ENCODE data around the gene SPATA3. TPM values are rescaled to one million over a fixed set of nuclear protein-coding genes. Genes with fewer than 3 reads are reported as not detected.
A peak's percentile ranks its signal among the peaks of the same experiment; 100 is the strongest.

SPATA3 gene
- total RNA-seq, 2 donors from 2014 or later, result not detected

DNA sequence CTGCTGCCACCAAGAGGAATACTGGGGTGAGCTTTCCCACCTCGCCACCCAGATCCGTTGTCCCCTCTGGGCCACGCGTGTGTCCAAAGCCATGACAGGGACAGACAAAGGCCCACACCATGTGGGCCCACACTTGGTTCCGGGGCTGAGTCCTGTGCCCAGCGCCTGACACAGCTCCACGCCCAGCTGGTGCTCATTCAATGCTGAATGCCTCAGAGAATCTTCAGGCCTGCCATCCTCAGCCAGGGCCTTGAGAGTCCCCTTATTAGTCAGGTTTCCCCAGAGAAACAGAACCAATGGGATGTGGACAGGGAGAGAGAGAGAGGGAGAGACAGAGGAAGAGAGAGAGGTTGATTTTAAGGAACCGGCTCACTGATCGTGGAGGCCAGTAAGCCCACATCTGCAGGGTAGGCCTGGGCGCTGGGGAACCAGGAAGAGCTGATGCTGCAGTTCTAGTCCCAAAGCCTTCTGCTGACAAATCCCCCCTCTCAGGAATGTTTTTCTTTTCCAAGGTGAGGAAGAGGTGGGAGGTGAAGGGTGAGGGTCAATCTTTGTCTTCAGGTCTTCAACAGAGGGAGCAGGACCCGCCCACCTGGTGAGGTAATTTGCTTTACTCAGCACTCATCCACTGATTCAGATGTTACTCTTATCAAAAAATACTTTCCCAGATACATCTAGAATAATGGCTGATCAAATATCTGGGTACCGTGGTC lies 10.2 kb upstream of the SPATA3 start:
- Mint-ChIP-seq H3K27me3 (ENCODE audit: insufficient read depth) (no peaks in the 10 kb centered on the region), H3K9me3 (no peaks in the 10 kb centered on the region), H3K36me3 (ENCODE audit: low read depth) (no peaks in the 10 kb centered on the region), H3K27ac (peak overlapping the region; percentile 48), H3K4me3 (no peak overlapping the region), H3K4me1 (peaks cover 20% of the 10 kb centered on the region)
- Histone ChIP-seq H3K4me1 (ENCODE audit: control insufficient read depth, insufficient read depth, low read length) (peaks cover 10% of the 10 kb centered on the region), H3K27me3 (ENCODE audit: control insufficient read depth, insufficient read depth, low read length, poor library complexity, severe bottlenecking) (no peaks in the 10 kb centered on the region), H3K9me3 (ENCODE audit: control insufficient read depth, low read length) (no peaks in the 10 kb centered on the region), H3K9ac (ENCODE audit: extremely low read depth, low read length, poor library complexity, severe bottlenecking) (no peak overlapping the region), H3K27ac (ENCODE audit: low read depth, low read length) (no peak overlapping the region), H3K36me3 (ENCODE audit: control insufficient read depth, insufficient read depth, low read length) (no peaks in the 10 kb centered on the region), H3K4me3 (ENCODE audit: low read length) (no peak overlapping the region)
- 91 to 98% methylated on average over 8 to 12 of the region's 12 CpGs for WGBS, 2 experiments (ENCODE audit: insufficient coverage in 1 of 2, insufficient read length in 1 of 2)
- TF ChIP-seq, protein P1, sequence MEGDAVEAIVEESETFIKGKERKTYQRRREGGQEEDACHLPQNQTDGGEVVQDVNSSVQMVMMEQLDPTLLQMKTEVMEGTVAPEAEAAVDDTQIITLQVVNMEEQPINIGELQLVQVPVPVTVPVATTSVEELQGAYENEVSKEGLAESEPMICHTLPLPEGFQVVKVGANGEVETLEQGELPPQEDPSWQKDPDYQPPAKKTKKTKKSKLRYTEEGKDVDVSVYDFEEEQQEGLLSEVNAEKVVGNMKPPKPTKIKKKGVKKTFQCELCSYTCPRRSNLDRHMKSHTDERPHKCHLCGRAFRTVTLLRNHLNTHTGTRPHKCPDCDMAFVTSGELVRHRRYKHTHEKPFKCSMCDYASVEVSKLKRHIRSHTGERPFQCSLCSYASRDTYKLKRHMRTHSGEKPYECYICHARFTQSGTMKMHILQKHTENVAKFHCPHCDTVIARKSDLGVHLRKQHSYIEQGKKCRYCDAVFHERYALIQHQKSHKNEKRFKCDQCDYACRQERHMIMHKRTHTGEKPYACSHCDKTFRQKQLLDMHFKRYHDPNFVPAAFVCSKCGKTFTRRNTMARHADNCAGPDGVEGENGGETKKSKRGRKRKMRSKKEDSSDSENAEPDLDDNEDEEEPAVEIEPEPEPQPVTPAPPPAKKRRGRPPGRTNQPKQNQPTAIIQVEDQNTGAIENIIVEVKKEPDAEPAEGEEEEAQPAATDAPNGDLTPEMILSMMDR (conservative IDR thresholded peaks at IDR 0.05), result no peak
- DNase-seq, result peak; percentile 50

DNA sequence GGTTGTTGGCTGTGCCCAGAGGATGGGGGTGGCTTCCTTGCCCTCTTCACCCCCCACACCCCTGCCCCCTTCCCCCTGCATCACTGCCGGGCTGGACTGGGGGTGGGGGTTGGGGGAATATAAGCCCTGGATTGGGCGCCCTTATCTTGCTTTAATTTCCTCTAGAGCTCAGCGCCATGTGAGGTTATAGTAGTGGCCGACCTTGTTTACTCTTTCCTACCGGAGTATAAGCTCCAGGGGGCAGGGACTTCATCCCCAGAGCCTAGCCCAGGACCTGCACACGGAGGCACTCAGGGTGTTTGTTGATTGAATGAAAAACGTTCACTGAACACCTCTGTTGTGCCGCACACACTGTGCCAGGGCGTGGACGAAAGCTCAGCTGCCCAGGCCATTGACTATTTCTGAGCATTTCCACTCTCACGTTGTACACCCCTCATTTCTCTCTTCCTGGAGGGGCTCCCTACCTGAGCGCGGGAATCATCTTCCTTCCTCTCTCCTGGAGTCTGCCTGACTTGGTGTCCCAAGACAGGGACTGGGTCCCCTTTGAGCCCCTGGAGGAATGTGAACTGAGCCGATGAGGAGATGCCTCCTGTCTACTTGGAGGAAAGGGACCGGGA lies 9.3 kb upstream of the SPATA3 start:
- H3K4me1 Mint-ChIP-seq, result peaks cover 20% of the 10 kb centered on the region
- no peak overlapping the region for H3K27ac Mint-ChIP-seq
- H3K4me3 Mint-ChIP-seq, result peak overlapping the region; percentile 46
- no peak overlapping the region for H3K9ac ChIP-seq (ENCODE audit: extremely low read depth, low read length, poor library complexity, severe bottlenecking)
- TF ChIP-seq, protein P1 (conservative IDR thresholded peaks at IDR 0.05), result no peak
- DNase-seq, result no peak
- no peaks in the 10 kb centered on the region for H3K36me3 Mint-ChIP-seq (ENCODE audit: low read depth)
- H3K4me3 ChIP-seq (ENCODE audit: low read length), result peak overlapping the region; percentile 69
- no peak overlapping the region for H3K27ac ChIP-seq (ENCODE audit: low read depth, low read length)
- no peaks in the 10 kb centered on the region for H3K9me3 ChIP-seq (ENCODE audit: control insufficient read depth, low read length)
- 78 to 81% methylated on average over 10 to 14 of the region's 15 CpGs for WGBS, 2 experiments (ENCODE audit: insufficient coverage in 1 of 2, insufficient read length in 1 of 2)
- no peaks in the 10 kb centered on the region for H3K9me3 Mint-ChIP-seq
- H3K27me3 ChIP-seq (ENCODE audit: control insufficient read depth, insufficient read depth, low read length, poor library complexity, severe bottlenecking), result no peaks in the 10 kb centered on the region
- no peaks in the 10 kb centered on the region for H3K36me3 ChIP-seq (ENCODE audit: control insufficient read depth, insufficient read depth, low read length)
- H3K27me3 Mint-ChIP-seq (ENCODE audit: insufficient read depth), result no peaks in the 10 kb centered on the region
- peaks cover 10% of the 10 kb centered on the region for H3K4me1 ChIP-seq (ENCODE audit: control insufficient read depth, insufficient read depth, low read length)

DNA sequence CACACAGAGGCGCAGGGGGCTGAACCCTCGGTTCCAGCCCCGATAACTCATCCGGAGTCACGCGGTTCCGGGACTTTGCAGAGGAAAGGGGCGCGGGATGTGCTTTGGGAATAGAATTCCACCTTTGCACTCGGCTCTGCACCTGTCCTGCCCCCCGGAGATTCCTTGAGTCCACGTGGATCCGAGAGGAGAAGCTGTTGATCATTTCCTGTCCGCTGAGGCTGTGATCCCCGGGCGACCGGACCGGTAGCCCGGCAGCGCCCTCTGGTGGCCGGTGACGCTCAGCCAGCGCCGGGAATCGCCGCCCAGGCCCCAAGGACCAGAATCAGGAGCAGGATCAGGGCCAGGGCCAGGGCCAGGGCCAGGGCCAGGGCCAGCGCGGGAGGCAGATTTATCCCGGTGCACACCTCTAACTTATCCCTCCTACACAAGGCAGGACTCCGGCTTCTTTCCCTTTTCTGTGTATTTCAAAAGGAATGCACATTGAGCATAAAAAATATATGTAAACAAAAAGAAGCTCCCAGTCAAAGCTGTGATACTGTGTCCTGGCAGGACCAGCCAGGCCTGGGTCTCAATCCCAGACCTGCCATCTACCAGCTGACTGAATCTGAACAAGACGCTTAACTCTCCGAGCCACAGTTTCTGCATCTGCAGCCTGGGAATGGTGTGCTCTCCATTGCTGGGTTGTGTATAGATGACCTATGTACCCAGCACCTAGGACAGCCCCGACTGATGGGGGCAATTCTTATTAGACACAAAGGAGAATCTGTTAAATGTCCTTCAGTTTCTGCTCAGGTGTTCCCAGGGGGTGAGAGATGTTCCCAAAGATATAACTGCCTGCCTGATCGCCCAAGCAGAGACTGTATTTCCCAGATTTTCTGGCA lies 8.5 kb upstream of the SPATA3 start:
- Mint-ChIP-seq H3K27me3 (ENCODE audit: insufficient read depth) (no peaks in the 10 kb centered on the region), H3K27ac (no peak overlapping the region), H3K36me3 (ENCODE audit: low read depth) (no peaks in the 10 kb centered on the region), H3K4me3 (peak overlapping the region; percentile 46), H3K4me1 (peaks cover 20% of the 10 kb centered on the region), H3K9me3 (no peaks in the 10 kb centered on the region)
- Histone ChIP-seq H3K4me3 (ENCODE audit: low read length) (peak overlapping the region; percentile 69), H3K27ac (ENCODE audit: low read depth, low read length) (no peak overlapping the region), H3K27me3 (ENCODE audit: control insufficient read depth, insufficient read depth, low read length, poor library complexity, severe bottlenecking) (no peaks in the 10 kb centered on the region), H3K9me3 (ENCODE audit: control insufficient read depth, low read length) (no peaks in the 10 kb centered on the region), H3K36me3 (ENCODE audit: control insufficient read depth, insufficient read depth, low read length) (no peaks in the 10 kb centered on the region), H3K9ac (ENCODE audit: extremely low read depth, low read length, poor library complexity, severe bottlenecking) (no peak overlapping the region), H3K4me1 (ENCODE audit: control insufficient read depth, insufficient read depth, low read length) (peaks cover 10% of the 10 kb centered on the region)
- 20 to 34% methylated on average over 16 to 34 of the region's 34 CpGs for WGBS, 2 experiments (ENCODE audit: insufficient coverage in 1 of 2, insufficient read length in 1 of 2)
- DNase-seq, result peak; percentile 97
- TF ChIP-seq, protein P1 (conservative IDR thresholded peaks at IDR 0.05), result peak; percentile 97

All from endodermal cell (in vitro differentiated cells).